BLaER1 (cell line): Measurements from ENCODE around the gene UNC13B.
"Not testable (repeated sequence)": the region's sequence is repeated elsewhere in the genome, so short reads cannot be mapped to it uniquely, and the experiment has no call there.

Experiments
- H3K27ac ChIP-seq: shearing (Covaris generic); formaldehyde crosslinking; 2 replicates; pipeline ENCODE4 v1.8.1; 2022
- H3K27me3 ChIP-seq: shearing (Covaris generic); formaldehyde crosslinking; 2 replicates; pipeline ENCODE4 v1.8.1; 2022
- H3K36me3 ChIP-seq: shearing (Covaris generic); formaldehyde crosslinking; 2 replicates; pipeline ENCODE4 v1.8.1; 2022
- H3K4me1 ChIP-seq: shearing (Covaris generic); formaldehyde crosslinking; 2 replicates; pipeline ENCODE4 v1.8.1; 2022
- H3K4me2 ChIP-seq: shearing (Covaris generic); formaldehyde crosslinking; 2 replicates; pipeline ENCODE4 v1.8.1; 2022
- H3K4me3 ChIP-seq: shearing (Covaris generic); formaldehyde crosslinking; 2 replicates; pipeline ENCODE4 v1.8.1; 2022
- H3K9ac ChIP-seq: shearing (Covaris generic); formaldehyde crosslinking; 2 replicates; pipeline ENCODE4 v1.8.1; 2022
- H3K9me3 ChIP-seq: shearing (Covaris generic); formaldehyde crosslinking; 2 replicates; pipeline ENCODE4 v1.8.1; 2022
- H4K20me1 ChIP-seq: shearing (Covaris generic); formaldehyde crosslinking; 2 replicates; pipeline ENCODE4 v1.8.1; 2022
- Cebpa-rat ChIP-seq: shearing (Covaris generic); IDR thresholded peaks from 2 replicates; pipeline ENCODE4 v1.8.1; 2022

Gene UNC13B

GRCh38 chr9:35134920-35135319 lies 26.9 kb upstream of the UNC13B start:
- H3K27me3 ChIP-seq: no peaks in the 10 kb centered on the region
- no peak overlapping the region for H3K4me2 ChIP-seq
- H4K20me1 ChIP-seq: no peaks in the 10 kb centered on the region
- no peak for TF ChIP-seq Cebpa-rat
- no peak overlapping the region for H3K9ac ChIP-seq
- no peaks in the 10 kb centered on the region for H3K36me3 ChIP-seq
- peaks cover 30% of the 10 kb centered on the region for H3K9me3 ChIP-seq
- H3K27ac ChIP-seq: no peak overlapping the region
- no peak overlapping the region for H3K4me3 ChIP-seq
- no peaks in the 10 kb centered on the region for H3K4me1 ChIP-seq

- Histone ChIP-seq H3K4me3 (no peak overlapping the region), H3K4me1 (no peaks in the 10 kb centered on the region), H4K20me1 (no peaks in the 10 kb centered on the region), H3K9ac (no peak overlapping the region), H3K27me3 (no peaks in the 10 kb centered on the region), H3K9me3 (peaks cover 34% of the 10 kb centered on the region), H3K4me2 (no peak overlapping the region), H3K36me3 (no peaks in the 10 kb centered on the region), H3K27ac (no peak overlapping the region)
- TF ChIP-seq Cebpa-rat: no peak
Measured at GRCh38 chr9:35135988-35136387, 25.8 kb upstream of the UNC13B start.

- Histone ChIP-seq H3K4me2 (no peak overlapping the region), H3K27me3 (no peaks in the 10 kb centered on the region), H3K27ac (no peak overlapping the region), H3K4me3 (no peak overlapping the region), H3K9ac (no peak overlapping the region), H3K36me3 (0 out of 2 replicates have a peak, but pooled peaks cover 5% of the 10 kb centered on the region), H4K20me1 (no peaks in the 10 kb centered on the region), H3K9me3 (peaks cover 40% of the 10 kb centered on the region), H3K4me1 (no peaks in the 10 kb centered on the region)
- no peak for TF ChIP-seq Cebpa-rat
Measured at GRCh38 chr9:35136866-35137265, 24.9 kb upstream of the UNC13B start.

- no peak overlapping the region for H3K9ac ChIP-seq
- H3K4me3 ChIP-seq: no peak overlapping the region
- H4K20me1 ChIP-seq: no peaks in the 10 kb centered on the region
- H3K4me1 ChIP-seq: no peaks in the 10 kb centered on the region
- no peaks in the 10 kb centered on the region for H3K27me3 ChIP-seq
- H3K36me3 ChIP-seq: 0 out of 2 replicates have a peak, but pooled peaks cover 5% of the 10 kb centered on the region
- H3K27ac ChIP-seq: no peak overlapping the region
- H3K9me3 ChIP-seq: peaks cover 61% of the 10 kb centered on the region
- no peak overlapping the region for H3K4me2 ChIP-seq
- TF ChIP-seq Cebpa-rat: no peak
Measured at GRCh38 chr9:35140093-35140492, 21.7 kb upstream of the UNC13B start.

- TF ChIP-seq Cebpa-rat: no peak
- no peak overlapping the region for H3K9ac ChIP-seq
Measured at GRCh38 chr9:35142037-35142436, 19.8 kb upstream of the UNC13B start.

GRCh38 chr9:35147941-35148563 lies 13.8 kb upstream of the UNC13B start:
- not testable (repeated sequence) for H3K27ac ChIP-seq, H3K27me3 ChIP-seq, H3K36me3 ChIP-seq, H3K4me2 ChIP-seq, H4K20me1 ChIP-seq, H3K4me3 ChIP-seq, H3K9ac ChIP-seq, H3K4me1 ChIP-seq
- H3K9me3 ChIP-seq: peaks cover 72% of the 10 kb centered on the region

More at GRCh38 chr9:35142037-35142436, 19.8 kb upstream of the UNC13B start:
- no peak overlapping the region for H3K4me2 ChIP-seq
- H3K27me3 ChIP-seq: no peaks in the 10 kb centered on the region
- no peak overlapping the region for H3K4me3 ChIP-seq
- H3K27ac ChIP-seq: no peak overlapping the region
- H3K4me1 ChIP-seq: no peaks in the 10 kb centered on the region
- no peaks in the 10 kb centered on the region for H4K20me1 ChIP-seq
- 0 out of 2 replicates have a peak, but pooled peaks cover 5% of the 10 kb centered on the region for H3K36me3 ChIP-seq
- H3K9me3 ChIP-seq: peaks cover 69% of the 10 kb centered on the region

GRCh38 chr9:35152926-35153325 lies 8.9 kb upstream of the UNC13B start:
- H3K4me1 ChIP-seq: no peaks in the 10 kb centered on the region
- no peaks in the 10 kb centered on the region for H3K27me3 ChIP-seq
- TF ChIP-seq Cebpa-rat: no peak
- H3K9ac ChIP-seq: no peak overlapping the region
- H3K36me3 ChIP-seq: no peaks in the 10 kb centered on the region
- no peak overlapping the region for H3K4me2 ChIP-seq
- H3K9me3 ChIP-seq: peaks cover 59% of the 10 kb centered on the region
- no peak overlapping the region for H3K4me3 ChIP-seq
- H3K27ac ChIP-seq: no peak overlapping the region
- H4K20me1 ChIP-seq: no peaks in the 10 kb centered on the region

- Histone ChIP-seq H3K9ac (no peak overlapping the region), H3K36me3 (no peaks in the 10 kb centered on the region), H3K27me3 (no peaks in the 10 kb centered on the region; the same call in 1 of the 2 replicates), H4K20me1 (no peaks in the 10 kb centered on the region), H3K9me3 (peaks cover 28% of the 10 kb centered on the region), H3K27ac (no peak overlapping the region), H3K4me1 (peaks cover 29% of the 10 kb centered on the region), H3K4me3 (no peak overlapping the region), H3K4me2 (no peak overlapping the region)
- TF ChIP-seq Cebpa-rat: no peak
Measured at GRCh38 chr9:35156781-35157180, 5.0 kb upstream of the UNC13B start.

- H3K4me2 ChIP-seq, H3K27ac ChIP-seq, H3K4me3 ChIP-seq, H4K20me1 ChIP-seq, H3K9ac ChIP-seq, H3K36me3 ChIP-seq: not testable (repeated sequence)
- Histone ChIP-seq H3K4me1 (peaks cover 36% of the 10 kb centered on the region), H3K27me3 (peaks cover 10% of the 10 kb centered on the region; the same call in 1 of the 2 replicates), H3K9me3 (peaks cover 27% of the 10 kb centered on the region)
Measured at GRCh38 chr9:35157836-35158235, 4.0 kb upstream of the UNC13B start.

GRCh38 chr9:35158501-35159280 lies 3.1 kb upstream of the UNC13B start:
- Histone ChIP-seq H3K36me3 (no peaks in the 10 kb centered on the region), H4K20me1 (no peaks in the 10 kb centered on the region), H3K27ac (no peak overlapping the region), H3K4me1 (peaks cover 36% of the 10 kb centered on the region), H3K9ac (no peak overlapping the region), H3K27me3 (peaks cover 13% of the 10 kb centered on the region; the same call in 1 of the 2 replicates), H3K4me3 (no peak overlapping the region), H3K9me3 (peaks cover 27% of the 10 kb centered on the region), H3K4me2 (peak overlapping the region; percentile 61)
- no peak for TF ChIP-seq Cebpa-rat
